ENCODE results near the gene SLC37A1.

- TF ChIP-seq ZFX (IDR thresholded peaks at IDR 0.05; ENCODE audit: borderline replicate concordance) (no peak), CTCF (IDR thresholded peaks at IDR 0.05) (no peak)
Measured at GRCh38 chr21:42496839-42497202, 16.8 kb upstream of the SLC37A1 start.

Measured in 22Rv1 (cell line).